ENCODE measurements around the gene AQP12A.
A peak's percentile ranks its signal among the peaks of the same experiment; 100 is the strongest.

Gene AQP12A

GRCh38 chr2:240725671-240726070 lies 34.0 kb downstream of the AQP12A start:
- DNase-seq, result no peak

- no peak for DNase-seq
These were observed 35.2 kb downstream of the AQP12A start for GRCh38 chr2:240726876-240727275.

GRCh38 chr2:240727439-240727838 lies 35.8 kb downstream of the AQP12A start:
- DNase-seq, result no peak

GRCh38 chr2:240727913-240728312 lies 36.2 kb downstream of the AQP12A start:
- no peak for DNase-seq

DNA sequence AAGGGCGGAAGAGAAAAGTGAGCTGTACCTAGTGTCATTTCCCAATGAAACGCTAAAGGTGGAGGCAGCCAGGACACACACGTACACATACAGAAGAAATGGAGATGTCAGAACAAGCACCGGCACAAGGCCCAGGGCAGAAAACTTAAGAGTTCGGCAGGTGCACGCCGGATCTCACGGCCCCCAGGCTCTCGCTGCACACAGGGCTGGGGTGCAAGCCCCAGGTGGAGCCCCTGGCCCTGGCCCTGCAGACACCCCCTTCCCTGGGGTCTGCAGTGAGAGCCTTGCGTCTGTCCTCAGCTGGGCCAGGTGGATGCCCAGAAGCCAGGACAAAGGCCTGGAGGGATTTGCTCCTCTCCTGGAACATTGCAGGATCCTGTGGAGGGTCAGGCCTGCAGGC lies 36.7 kb downstream of the AQP12A start:
- no peak for DNase-seq

DNA sequence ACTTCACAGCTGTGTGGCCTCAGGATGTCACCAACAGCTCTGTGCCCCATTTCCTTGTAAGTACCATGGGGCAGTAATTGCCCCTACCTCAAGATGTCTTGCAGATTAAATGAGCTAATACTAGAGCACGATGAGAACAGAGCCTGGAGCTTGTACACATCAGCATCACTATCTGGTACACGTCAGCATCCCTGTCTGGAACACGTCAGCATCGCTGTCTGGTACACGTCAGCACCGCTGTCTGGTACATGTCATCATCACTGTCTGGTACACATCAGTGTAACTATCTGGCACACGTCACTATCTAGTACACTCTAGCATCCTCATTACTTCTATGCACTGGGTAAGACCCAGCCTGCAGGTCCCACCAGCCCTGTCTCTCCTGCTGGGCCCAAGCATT lies 37.2 kb downstream of the AQP12A start:
- DNase-seq, result no peak

GRCh38 chr2:240730501-240731177 lies 39.0 kb downstream of the AQP12A start:
- DNase-seq, result no peak

DNA sequence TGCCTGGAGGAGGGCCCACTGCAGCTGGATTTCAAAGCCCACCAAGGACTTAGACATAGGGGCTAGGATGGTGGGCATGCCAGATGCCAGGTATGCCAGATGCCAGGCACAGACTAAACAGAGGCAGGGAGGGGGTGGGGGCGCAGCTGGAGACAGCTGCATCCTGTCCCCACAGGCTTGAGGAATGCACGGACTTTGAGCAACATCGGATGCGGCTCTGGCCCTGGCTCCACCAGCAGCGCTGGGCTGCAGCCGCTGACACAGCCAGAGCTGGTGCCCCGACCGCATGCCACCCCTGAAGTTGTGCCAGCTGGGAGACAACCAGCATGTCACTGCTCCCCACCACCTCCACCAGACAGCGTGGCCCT lies 39.5 kb downstream of the AQP12A start:
- no peak for DNase-seq

GRCh38 chr2:240732184-240732583 lies 40.5 kb downstream of the AQP12A start:
- no peak for DNase-seq

- DNase-seq, result no peak
These were observed 41.4 kb downstream of the AQP12A start for GRCh38 chr2:240732911-240733622.

GRCh38 chr2:240733803-240734495 lies 42.3 kb downstream of the AQP12A start:
- DNase-seq, result peak; percentile 19

GRCh38 chr2:240734756-240735155 lies 43.1 kb downstream of the AQP12A start:
- DNase-seq, result no peak

DNA sequence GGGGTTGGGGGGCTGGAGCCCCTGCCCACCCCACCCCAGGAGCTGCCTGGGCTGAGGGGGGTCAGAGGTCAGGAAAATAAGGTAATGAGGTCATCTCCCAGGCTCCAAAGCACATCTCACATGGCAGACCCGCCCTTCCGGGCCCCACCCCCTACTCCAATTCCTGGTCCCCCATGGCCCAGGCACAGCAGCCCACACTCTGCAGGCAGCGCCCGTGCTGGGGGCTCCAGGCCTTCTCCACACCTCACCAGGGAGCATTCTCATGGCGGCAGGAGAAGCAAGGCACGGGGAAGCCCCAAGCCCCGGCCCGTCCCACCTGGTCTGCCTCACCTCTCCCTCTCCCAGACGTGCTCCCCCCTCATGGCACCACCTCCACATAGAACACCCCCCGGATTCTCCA lies 43.8 kb downstream of the AQP12A start:
- no peak for DNase-seq

DNA sequence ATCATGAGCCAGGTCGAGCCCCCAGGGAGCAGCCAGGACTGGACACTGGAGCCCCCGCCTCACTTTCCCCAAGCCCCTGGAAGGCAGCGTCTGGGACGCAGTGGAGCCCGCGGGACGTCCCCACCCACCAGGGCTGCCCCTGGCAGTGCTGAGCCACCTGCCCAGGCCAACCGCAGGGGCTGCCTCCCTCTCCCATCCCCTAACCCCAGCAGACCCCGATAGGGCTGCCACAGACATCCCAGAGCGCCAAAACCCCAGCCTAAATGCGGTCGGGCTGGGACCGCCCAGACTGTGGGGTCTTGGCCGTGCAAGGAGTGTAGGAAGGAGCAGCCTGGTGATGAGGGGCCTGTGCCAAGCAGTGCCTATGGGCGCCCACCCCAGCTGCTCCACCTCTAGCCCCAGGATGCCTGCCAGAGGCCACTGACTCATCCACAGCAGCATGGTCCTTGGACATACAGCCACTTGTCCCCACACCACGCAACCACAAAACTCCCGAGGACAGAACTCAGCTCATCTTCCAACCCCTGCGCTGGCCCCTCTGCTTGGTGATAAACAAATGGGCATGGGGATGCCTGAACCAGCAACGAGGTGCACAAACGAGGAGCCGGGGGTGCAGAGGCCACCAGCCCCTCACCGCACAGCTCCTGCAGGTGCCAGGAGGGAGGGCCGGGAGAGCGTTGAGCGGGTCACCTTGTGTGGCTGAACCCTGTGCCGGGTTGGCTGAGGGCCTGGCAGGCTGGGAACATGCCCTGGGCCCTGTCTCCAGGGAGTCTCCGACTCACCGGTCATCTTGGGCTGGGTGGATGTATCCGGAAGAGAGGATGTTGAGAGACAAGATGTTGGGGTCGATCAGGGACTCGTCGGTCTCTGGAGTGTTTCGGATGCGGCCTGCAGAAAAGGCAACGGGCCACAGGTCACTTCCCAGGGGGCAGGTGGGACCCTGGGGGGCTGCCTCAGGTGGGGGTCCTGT lies 44.9 kb downstream of the AQP12A start:
- no peak for DNase-seq

GRCh38 chr2:240737512-240737911 lies 45.8 kb downstream of the AQP12A start:
- no peak for DNase-seq

DNA sequence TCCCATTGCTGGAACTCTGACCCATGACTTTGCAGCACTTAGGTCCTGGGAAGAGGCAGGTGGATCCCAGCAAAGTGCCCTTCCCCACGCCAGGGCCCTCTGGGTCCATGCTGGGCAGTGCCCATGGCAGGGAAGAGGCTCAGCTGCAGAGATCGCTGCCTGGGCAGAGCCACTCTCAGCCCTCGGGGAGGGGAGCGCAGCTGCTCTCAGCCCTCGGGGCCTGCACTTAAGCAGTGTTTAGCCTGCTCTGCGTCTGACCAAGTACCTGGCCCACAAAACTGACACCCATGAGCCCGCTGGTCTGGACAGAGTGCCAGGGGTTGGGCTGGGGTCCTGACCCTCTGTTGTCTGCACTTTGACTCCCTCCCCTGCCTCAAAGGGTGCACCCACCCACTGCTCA lies 46.3 kb downstream of the AQP12A start:
- DNase-seq, result no peak

DNA sequence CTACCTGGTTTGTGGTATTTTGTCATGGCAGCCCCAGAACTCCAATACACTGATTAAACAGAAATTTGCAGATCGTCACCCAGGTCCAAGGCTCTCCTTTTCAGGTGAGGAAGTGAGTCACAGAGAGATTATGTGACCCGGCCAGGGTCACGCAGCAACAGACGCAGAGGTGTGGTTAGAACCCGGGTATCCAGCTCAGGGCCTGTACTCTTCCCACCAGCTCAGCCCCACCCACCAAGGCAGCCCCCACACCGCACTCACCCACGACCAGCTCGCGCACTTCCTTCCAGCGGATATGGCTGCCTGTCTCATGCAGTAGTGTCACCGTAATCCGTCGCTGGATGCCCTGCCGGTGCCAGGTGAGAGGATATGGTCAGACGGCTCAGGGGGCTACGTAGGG lies 48.1 kb downstream of the AQP12A start:
- DNase-seq, result peak; percentile 28

GRCh38 chr2:240741091-240741490 lies 49.4 kb downstream of the AQP12A start:
- DNase-seq, result no peak

DNA sequence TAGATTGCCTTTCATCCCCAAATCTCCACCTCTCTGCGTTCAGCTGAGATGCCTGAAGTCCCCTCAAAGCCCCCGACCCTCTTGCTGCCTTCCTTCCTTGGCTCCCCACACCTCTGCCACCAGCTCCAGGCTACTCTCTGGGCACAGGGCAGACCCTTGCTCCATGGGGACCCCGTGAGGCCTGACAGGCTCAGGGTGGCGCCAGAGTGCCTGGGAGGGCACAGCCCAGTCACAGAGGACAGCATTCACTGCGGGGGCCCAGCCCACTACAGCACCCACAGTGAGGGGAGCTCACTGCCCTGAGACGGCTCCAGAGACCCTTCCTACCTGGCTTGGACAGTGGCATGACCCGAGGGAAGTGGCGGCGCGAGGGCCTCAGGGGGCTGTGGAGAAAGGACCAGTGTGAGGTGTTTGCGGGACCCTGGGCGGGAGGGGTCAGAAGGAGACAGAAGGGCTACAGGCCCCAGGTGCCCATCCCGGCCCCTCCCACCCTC lies 51.0 kb downstream of the AQP12A start:
- no peak for DNase-seq

GRCh38 chr2:240745456-240745855 lies 53.8 kb downstream of the AQP12A start:
- DNase-seq, result no peak

DNA sequence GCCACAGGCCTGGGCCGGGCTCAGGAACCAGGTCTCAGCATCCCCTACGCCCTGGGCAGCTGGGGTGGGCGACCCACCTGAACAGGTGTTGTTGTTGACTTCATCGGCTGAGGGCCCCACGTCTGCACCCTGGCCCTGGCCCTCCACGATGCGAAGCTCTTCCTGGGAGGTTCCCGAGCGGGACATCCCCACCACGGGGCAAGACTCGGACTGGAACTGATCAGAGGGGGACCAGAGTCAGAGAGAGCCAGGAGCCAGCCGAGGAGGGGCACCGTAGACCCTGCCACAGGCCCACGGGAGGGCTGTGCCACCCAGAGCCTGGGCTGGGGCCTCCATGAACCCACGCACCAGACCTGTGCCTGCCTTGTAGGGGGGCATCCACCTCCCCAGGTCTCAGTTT lies 54.3 kb downstream of the AQP12A start:
- DNase-seq, result no peak

GRCh38 chr2:240746671-240747070 lies 55.0 kb downstream of the AQP12A start:
- no peak for DNase-seq

- DNase-seq, result no peak
These were observed 55.6 kb downstream of the AQP12A start for GRCh38 chr2:240747256-240747655.
